ENCODE results near the gene WDR20. TPM values are rescaled to one million over a fixed set of nuclear protein-coding genes. Genes with fewer than 3 reads are reported as not detected.

WDR20 gene
- total RNA-seq, 1 donor from 2014 or later: 26.2 TPM

GRCh38 chr14:102215576-102216250 lies 76.0 kb downstream of the WDR20 start:
- H3K36me3 ChIP-seq: peaks cover 42% of the 10 kb centered on the region
- ATAC-seq (peak in 1 of 2 donors; percentile 4), DNase-seq (no peak)
- H3K4me1 ChIP-seq: peaks cover 10% of the 10 kb centered on the region
- H3K27ac ChIP-seq: no peak overlapping the region
- H3K27me3 ChIP-seq (ENCODE audit: low read depth): no peaks in the 10 kb centered on the region
- TF ChIP-seq CTCF (IDR thresholded peaks at IDR 0.05): no peak
- intact Hi-C loops (cut with DNase I): no loop called here
- no peak overlapping the region for H3K4me3 ChIP-seq
- no peaks in the 10 kb centered on the region for H3K9me3 ChIP-seq

GRCh38 chr14:102217399-102217798 lies 77.7 kb downstream of the WDR20 start:
- peaks cover 10% of the 10 kb centered on the region for H3K4me1 ChIP-seq
- H3K27me3 ChIP-seq (ENCODE audit: low read depth): no peaks in the 10 kb centered on the region
- intact Hi-C loops (cut with DNase I): no loop called here
- no peak for TF ChIP-seq CTCF (IDR thresholded peaks at IDR 0.05)
- H3K9me3 ChIP-seq: no peaks in the 10 kb centered on the region
- DNase-seq: no peak
- H3K4me3 ChIP-seq: no peak overlapping the region
- H3K27ac ChIP-seq: no peak overlapping the region
- no peak for ATAC-seq
- H3K36me3 ChIP-seq: peaks cover 35% of the 10 kb centered on the region

GRCh38 chr14:102217987-102218421 lies 78.3 kb downstream of the WDR20 start:
- Histone ChIP-seq H3K27ac (no peak overlapping the region), H3K4me1 (peaks cover 10% of the 10 kb centered on the region), H3K36me3 (peaks cover 34% of the 10 kb centered on the region), H3K27me3 (ENCODE audit: low read depth) (no peaks in the 10 kb centered on the region), H3K9me3 (no peaks in the 10 kb centered on the region), H3K4me3 (no peak overlapping the region)
- no peak for TF ChIP-seq CTCF (IDR thresholded peaks at IDR 0.05)
- intact Hi-C loops (cut with DNase I): no loop called here
- ATAC-seq: no peak
- no peak for DNase-seq

- no peak overlapping the region for H3K4me3 ChIP-seq
- H3K27ac ChIP-seq: no peak overlapping the region
- ATAC-seq (no peak), DNase-seq (no peak)
- H3K4me1 ChIP-seq: peaks cover 10% of the 10 kb centered on the region
- H3K27me3 ChIP-seq (ENCODE audit: low read depth): no peaks in the 10 kb centered on the region
- intact Hi-C loops (cut with DNase I): no loop called here
- H3K36me3 ChIP-seq: peaks cover 29% of the 10 kb centered on the region
- TF ChIP-seq CTCF (IDR thresholded peaks at IDR 0.05): no peak
- no peaks in the 10 kb centered on the region for H3K9me3 ChIP-seq
Observed at GRCh38 chr14:102218688-102219087, 79.0 kb downstream of the WDR20 start.

GRCh38 chr14:102219316-102219715 lies 79.6 kb downstream of the WDR20 start:
- Histone ChIP-seq H3K4me1 (peaks cover 10% of the 10 kb centered on the region), H3K27ac (no peak overlapping the region), H3K9me3 (no peaks in the 10 kb centered on the region), H3K36me3 (peaks cover 30% of the 10 kb centered on the region), H3K4me3 (no peak overlapping the region), H3K27me3 (ENCODE audit: low read depth) (no peaks in the 10 kb centered on the region)
- ATAC-seq (no peak), DNase-seq (no peak)
- TF ChIP-seq CTCF (IDR thresholded peaks at IDR 0.05): no peak
- intact Hi-C loops (cut with DNase I): no loop called here
